Cardiac fibroblast (primary cell): ENCODE data around the gene PABPN1L.

Experiments
- DNase-seq, 2 donors: peaks; one replicate each; pipeline versions ENCODE4 v3.0.0 to v3.0.0-alpha.2; 2010; ENCODE audit warnings: low read depth in 2 of 2
- H3K4me3 ChIP-seq, 2 donors: replicated peaks in 1 of 2; 1 replicate in 1 of 2; 2 replicates in 1 of 2; pipeline ENCODE4 v1.5.1; 2011; ENCODE audit warnings: low read depth in 2 of 2, low read length in 2 of 2, mild to moderate bottlenecking in 2 of 2, moderate library complexity in 1 of 2
- TF ChIP-seq, protein P1 (sequence below): IDR thresholded peaks from one replicate; pipeline ENCODE4 v1.5.1; 2011; ENCODE audit warnings: low read depth, mild to moderate bottlenecking, low read length, inconsistent platforms

The PABPN1L gene

GRCh38 chr16:88835818-88836217 lies 30.6 kb downstream of the PABPN1L start:
- TF ChIP-seq, protein P1, sequence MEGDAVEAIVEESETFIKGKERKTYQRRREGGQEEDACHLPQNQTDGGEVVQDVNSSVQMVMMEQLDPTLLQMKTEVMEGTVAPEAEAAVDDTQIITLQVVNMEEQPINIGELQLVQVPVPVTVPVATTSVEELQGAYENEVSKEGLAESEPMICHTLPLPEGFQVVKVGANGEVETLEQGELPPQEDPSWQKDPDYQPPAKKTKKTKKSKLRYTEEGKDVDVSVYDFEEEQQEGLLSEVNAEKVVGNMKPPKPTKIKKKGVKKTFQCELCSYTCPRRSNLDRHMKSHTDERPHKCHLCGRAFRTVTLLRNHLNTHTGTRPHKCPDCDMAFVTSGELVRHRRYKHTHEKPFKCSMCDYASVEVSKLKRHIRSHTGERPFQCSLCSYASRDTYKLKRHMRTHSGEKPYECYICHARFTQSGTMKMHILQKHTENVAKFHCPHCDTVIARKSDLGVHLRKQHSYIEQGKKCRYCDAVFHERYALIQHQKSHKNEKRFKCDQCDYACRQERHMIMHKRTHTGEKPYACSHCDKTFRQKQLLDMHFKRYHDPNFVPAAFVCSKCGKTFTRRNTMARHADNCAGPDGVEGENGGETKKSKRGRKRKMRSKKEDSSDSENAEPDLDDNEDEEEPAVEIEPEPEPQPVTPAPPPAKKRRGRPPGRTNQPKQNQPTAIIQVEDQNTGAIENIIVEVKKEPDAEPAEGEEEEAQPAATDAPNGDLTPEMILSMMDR, result no peak
- no peak for DNase-seq
- H3K4me3 ChIP-seq, result no peak overlapping the region

- DNase-seq, result no peak
- H3K4me3 ChIP-seq, result no peak overlapping the region
These were observed 31.1 kb downstream of the PABPN1L start for GRCh38 chr16:88835383-88835782.

GRCh38 chr16:88834670-88835069 lies 31.8 kb downstream of the PABPN1L start:
- no peak overlapping the region for H3K4me3 ChIP-seq
- DNase-seq, result no peak
- TF ChIP-seq, protein P1, result no peak

More at GRCh38 chr16:88835383-88835782, 31.1 kb downstream of the PABPN1L start:
- TF ChIP-seq, protein P1, result no peak

DNA sequence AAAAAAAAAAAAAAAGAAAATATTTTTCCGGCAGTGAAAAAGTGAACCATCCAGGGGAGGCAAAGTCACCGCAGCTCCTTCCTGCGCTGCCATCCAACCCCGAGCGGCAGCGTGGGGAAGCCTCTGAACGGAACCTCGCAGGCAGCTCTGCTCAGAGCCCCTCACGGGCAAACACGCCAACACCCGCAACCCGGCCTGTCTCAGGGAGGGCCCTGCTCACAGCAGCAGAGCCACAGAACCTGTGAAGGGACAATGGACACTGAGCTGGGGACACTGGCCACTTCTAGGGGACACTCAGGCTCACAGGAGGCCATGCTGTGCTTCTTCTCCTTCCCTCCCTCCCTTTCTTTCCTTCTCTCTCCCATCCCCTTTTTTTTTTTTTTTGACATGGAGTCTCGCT lies 33.4 kb downstream of the PABPN1L start:
- TF ChIP-seq, protein P1, result no peak
- H3K4me3 ChIP-seq, result no peak overlapping the region
- DNase-seq, result no peak

- TF ChIP-seq, protein P1, result no peak
- no peak overlapping the region for H3K4me3 ChIP-seq
- peak in 1 of 2 donors; percentile 5 for DNase-seq
These were observed 34.6 kb downstream of the PABPN1L start for GRCh38 chr16:88831838-88832237.

DNA sequence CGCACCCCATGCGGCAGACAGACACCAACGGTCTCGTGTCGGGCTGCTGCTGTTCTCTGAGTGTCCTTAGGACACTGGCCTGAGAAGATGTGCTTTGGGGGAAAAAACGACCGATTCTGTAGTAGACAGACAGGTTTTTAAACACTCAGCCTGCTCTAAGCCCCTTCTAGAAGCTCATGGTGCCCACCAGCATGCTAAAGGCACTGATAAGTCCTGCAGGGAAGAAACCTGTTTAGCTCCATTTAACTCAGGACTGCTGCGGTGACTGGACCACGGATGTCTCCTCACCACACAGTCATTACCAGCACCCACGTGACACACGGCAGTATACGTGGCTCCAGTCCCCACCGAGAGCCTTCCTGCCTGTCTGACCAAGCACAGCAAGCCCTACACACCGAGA lies 35.7 kb downstream of the PABPN1L start:
- TF ChIP-seq, protein P1, result no peak
- DNase-seq, result no peak
- H3K4me3 ChIP-seq, result no peak overlapping the region

GRCh38 chr16:88830258-88830657 lies 36.2 kb downstream of the PABPN1L start:
- TF ChIP-seq, protein P1, result no peak
- peak in 1 of 2 donors; percentile 18 for DNase-seq
- no peak overlapping the region for H3K4me3 ChIP-seq
